Measurements from ENCODE around the gene SNCB. TPM values are rescaled to one million over a fixed set of nuclear protein-coding genes. Genes with fewer than 3 reads are reported as not detected.

Gene SNCB
- total and polyA plus RNA-seq, 2 of the 8 experiments (the other 6 are each of a cell fraction or from before 2014, with no cell fraction given), result 4.2 to 5.9 TPM

DNA sequence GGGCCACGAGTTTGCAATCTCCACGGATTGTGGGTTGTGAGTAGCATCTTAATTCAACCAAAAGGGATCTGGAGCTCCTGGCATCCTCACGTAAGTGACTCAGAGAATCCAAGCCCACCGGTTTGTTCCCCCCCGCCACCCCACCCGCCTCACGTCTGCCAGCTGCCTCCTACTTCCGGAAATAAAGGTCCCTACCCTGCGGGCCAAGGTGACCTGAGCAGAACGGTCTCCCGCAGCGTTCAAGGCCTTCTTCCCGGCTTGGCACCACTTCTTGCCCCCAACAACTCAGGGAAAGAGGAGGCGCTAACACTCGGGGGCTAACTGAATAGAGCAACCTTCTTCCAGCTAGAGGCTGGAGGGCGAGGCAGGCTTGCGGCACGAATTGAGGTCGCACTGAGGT lies 11.6 kb downstream of the SNCB start:
- no peaks in the 10 kb centered on the region for H3K36me3 ChIP-seq (ENCODE audit: control insufficient read depth in 2 of 4, insufficient read depth in 4 of 4, low read length in 3 of 4)
- no peak overlapping the region for H3K9ac ChIP-seq (replicated peaks in 1 of 4; ENCODE audit: extremely low read depth in 1 of 4, low read depth in 3 of 4, low read length in 3 of 4)
- 57% methylated on average over 17 of the region's 19 CpGs; no CpG with 5 or more reads in 1 of the 2 experiments for WGBS, 2 experiments (ENCODE audit: extremely low coverage in 1 of 2, insufficient coverage in 1 of 2, insufficient read length in 1 of 2, insufficient replicate concordance in 2 of 2, low coverage in 1 of 2, low lambda C conversion rate in 2 of 2, missing lambda C conversion rate in 1 of 2)
- no peak overlapping the region for H2BK120ac ChIP-seq (replicated peaks; ENCODE audit: low read depth, low read length)
- no peak overlapping the region for H4K5ac ChIP-seq (ENCODE audit: insufficient read length, low read depth, low read length)
- H3K4me2 ChIP-seq (ENCODE audit: insufficient read depth in 1 of 2, low read depth in 2 of 2, low read length in 2 of 2), result peak overlapping the region; percentile 63 to 72
- no peak overlapping the region for H2BK12ac ChIP-seq (ENCODE audit: low read depth, low read length)
- no peak overlapping the region for H3K23ac ChIP-seq (ENCODE audit: insufficient read length)
- no peak overlapping the region for H4K8ac ChIP-seq (ENCODE audit: extremely low read depth, insufficient read depth, low read length)
- peak overlapping the region; percentile 68; the same call in 1 of the 2 replicates for H3K18ac ChIP-seq (ENCODE audit: extremely low read depth, low read length)
- H3K14ac ChIP-seq (ENCODE audit: insufficient read length), result no peak overlapping the region
- no peak overlapping the region for H3K4ac ChIP-seq (replicated peaks; ENCODE audit: insufficient read length, low read depth, low read length)
- no peak overlapping the region for H4K91ac ChIP-seq (replicated peaks; ENCODE audit: insufficient read length, low read length)
- no peak overlapping the region for H2AK5ac ChIP-seq (ENCODE audit: low read depth, low read length)
- H2BK20ac ChIP-seq (ENCODE audit: low read length), result no peak overlapping the region
- H3K79me2 ChIP-seq (ENCODE audit: control insufficient read depth in 1 of 2, insufficient read depth in 2 of 2, low read length in 2 of 2), result no peaks in the 10 kb centered on the region
- no peaks in the 10 kb centered on the region for H3K79me1 ChIP-seq (ENCODE audit: low read depth, low read length)
- H2AFZ ChIP-seq (ENCODE audit: low read length), result no peak overlapping the region; the same call in 1 of the 2 replicates
- H4K20me1 ChIP-seq (replicated peaks in 1 of 2; ENCODE audit: control insufficient read depth in 1 of 2, insufficient read depth in 2 of 2, low read length in 2 of 2), result peaks cover 1 to 5% of the 10 kb centered on the region in 2 experiments
- H3K23me2 ChIP-seq (ENCODE audit: low read depth, low read length), result peaks cover 3% of the 10 kb centered on the region; the same call in 1 of the 2 replicates
- FAIRE-seq, result no peak
- no peak for DNase-seq (ENCODE audit: low read depth in 1 of 2, low spot score in 2 of 2)
- H3K4me1 ChIP-seq (replicated peaks in 1 of 4; ENCODE audit: control insufficient read depth in 3 of 4, insufficient read depth in 4 of 4, low read length in 3 of 4), result peaks cover 0 to 13% (median 6%) of the 10 kb centered on the region in 4 experiments; a peak in 6 of 7 replicates
- ChIA-PET CTCF (ENCODE audit: partially characterized antibody) (interaction anchor here (1.4 to 1.5 kb wide), 2 partner anchors 12 to 40 kb away, joined by 3 read pairs; partner anchors contain the start of gene EIF4E1B), POLR2A (ENCODE audit: partially characterized antibody) (interaction anchor here (1.6 kb wide), 1 partner anchor 82 kb away, joined by 3 read pairs; the partner anchor contains the start of gene RNF44)
- peaks cover 9 to 47% (median 26%) of the 10 kb centered on the region in 4 experiments; a peak in 6 of 7 replicates for H3K27me3 ChIP-seq (replicated peaks in 1 of 4; ENCODE audit: control insufficient read depth in 3 of 4, extremely low read depth in 1 of 4, insufficient read depth in 3 of 4, low read length in 3 of 4)
- H3K9me3 ChIP-seq (ENCODE audit: insufficient read depth in 2 of 2, low read depth in 1 of 2, low read length in 1 of 2), result peaks cover 0 to 6% of the 10 kb centered on the region in 2 experiments; a peak in 1 of 4 replicates
- H3K27ac ChIP-seq (ENCODE audit: low read depth, low read length), result no peak overlapping the region
- peak overlapping the region in 3 of 4 experiments; percentile 19 to 41 (median 19); a peak in 3 of 8 replicates for H3K4me3 ChIP-seq (ENCODE audit: extremely low read depth in 1 of 4, insufficient read depth in 2 of 4, low read depth in 3 of 4, low read length in 4 of 4)
- H3K56ac ChIP-seq (replicated peaks; ENCODE audit: insufficient read length, low read depth, low read length), result no peak overlapping the region
- no peak overlapping the region for H2BK15ac ChIP-seq (ENCODE audit: low read length)
- H2BK5ac ChIP-seq (ENCODE audit: low read depth, low read length), result no peak overlapping the region
- TF ChIP-seq CHD1 (IDR thresholded peaks at IDR 0.05; ENCODE audit: low read depth, low read length), result no peak
- TF ChIP-seq GABPA (IDR thresholded peaks at IDR 0.05; ENCODE audit: borderline replicate concordance, insufficient read depth, low read length), result no peak
- TF ChIP-seq CBX5 (IDR thresholded peaks at IDR 0.05; ENCODE audit: low read depth, low read length), result no peak
- TF ChIP-seq SAP30 (IDR thresholded peaks at IDR 0.05; ENCODE audit: insufficient read depth, insufficient replicate concordance, low read length), result no peak
- no peak for TF ChIP-seq POLR2A (IDR thresholded peaks at IDR 0.05; ENCODE audit: control extremely low read depth in 1 of 2, low read depth in 2 of 2, low read length in 2 of 2)
- no peak for TF ChIP-seq SRF (IDR thresholded peaks at IDR 0.05; ENCODE audit: low read depth, low read length)
- TF ChIP-seq RAD21 (IDR thresholded peaks at IDR 0.05 in 1 of 2, conservative IDR thresholded peaks at IDR 0.05 in 1 of 2; ENCODE audit: low read depth in 2 of 2, low read length in 2 of 2), result no peak
- no peak for TF ChIP-seq SIN3A (conservative IDR thresholded peaks at IDR 0.05 in 1 of 2, IDR thresholded peaks at IDR 0.05 in 1 of 2; ENCODE audit: low read depth in 1 of 2, low read length in 2 of 2)
- no peak for TF ChIP-seq CTCF (IDR thresholded peaks at IDR 0.05; ENCODE audit: control extremely low read depth in 1 of 3, insufficient read depth in 1 of 3, low read depth in 1 of 3, low read length in 3 of 3)
